Omental fat pad (tissue), 4 donors: ENCODE results near the gene NAA16. TPM values are rescaled to one million over a fixed set of nuclear protein-coding genes. Genes with fewer than 3 reads are reported as not detected.
"Not testable (repeated sequence)": the region's sequence is repeated elsewhere in the genome, so short reads cannot be mapped to it uniquely, and the experiment has no call there.

Source experiments
- ATAC-seq: fragments of 150-250 bp; one replicate; pipeline ENCODE4 v1.9.1; 2016; ENCODE audit warnings: mild to moderate bottlenecking, moderate library complexity; ENCODE audit not compliant: low FRiP score
- DNase-seq: peaks from one replicate; pipeline ENCODE4 v3.0.0-alpha.2; 2019; ENCODE audit warnings: low spot score
- CTCF ChIP-seq, 3 donors: fragments of 450-650 bp; IDR thresholded peaks; one replicate each; pipeline ENCODE4 v1.5.1; 2016 to 2017; ENCODE audit warnings: antibody characterized with exemption in 3 of 3, mild to moderate bottlenecking in 3 of 3, moderate library complexity in 2 of 3
- total RNA-seq, 4 donors: library from RNA; depleted of rRNA; stranded (reverse); fragments of >200 nt; gene quantifications; one replicate each; pipeline ENCODE4 v1.1.0, GENCODE V29; 2016

Gene NAA16
- total RNA-seq, 4 donors from 2014 or later = 8.9 to 20.7 (median 14.2) TPM

- ATAC-seq (no peak), DNase-seq (no peak)
- no peak for TF ChIP-seq CTCF (IDR thresholded peaks at IDR 0.05)
Measured at GRCh38 chr13:41411522-41411921, 100.5 kb downstream of the NAA16 start.

- no peak for TF ChIP-seq CTCF (IDR thresholded peaks at IDR 0.05)
- DNase-seq (no peak), ATAC-seq (no peak)
Measured at GRCh38 chr13:41413872-41414271, 102.8 kb downstream of the NAA16 start.

GRCh38 chr13:41416276-41416675 lies 105.2 kb downstream of the NAA16 start:
- TF ChIP-seq CTCF (IDR thresholded peaks at IDR 0.05) = no peak

GRCh38 chr13:41418027-41418426 lies 107.0 kb downstream of the NAA16 start:
- TF ChIP-seq CTCF (IDR thresholded peaks at IDR 0.05) = no peak
- DNase-seq = no peak
- no peak for ATAC-seq

More at GRCh38 chr13:41416276-41416675, 105.2 kb downstream of the NAA16 start:
- DNase-seq (no peak), ATAC-seq (no peak)

- DNase-seq = no peak
Measured at GRCh38 chr13:41418731-41419130, 107.7 kb downstream of the NAA16 start.

GRCh38 chr13:41419206-41419605 lies 108.1 kb downstream of the NAA16 start:
- TF ChIP-seq CTCF (IDR thresholded peaks at IDR 0.05) = no peak
- ATAC-seq (no peak), DNase-seq (no peak)

More at GRCh38 chr13:41418731-41419130, 107.7 kb downstream of the NAA16 start:
- TF ChIP-seq CTCF (IDR thresholded peaks at IDR 0.05) = no peak
- no peak for ATAC-seq

- no peak for TF ChIP-seq CTCF (IDR thresholded peaks at IDR 0.05)
- no peak for ATAC-seq
- no peak for DNase-seq
Measured at GRCh38 chr13:41420146-41420545, 109.1 kb downstream of the NAA16 start.

GRCh38 chr13:41421330-41421729 lies 110.3 kb downstream of the NAA16 start:
- DNase-seq, ATAC-seq: not testable (repeated sequence)

GRCh38 chr13:41421983-41422382 lies 110.9 kb downstream of the NAA16 start:
- not testable (repeated sequence) for ATAC-seq, DNase-seq

GRCh38 chr13:41423259-41423658 lies 112.2 kb downstream of the NAA16 start:
- DNase-seq, ATAC-seq: not testable (repeated sequence)

- not testable (repeated sequence) for ATAC-seq
Measured at GRCh38 chr13:41424675-41425074, 113.6 kb downstream of the NAA16 start.

More at GRCh38 chr13:41424675-41425074, 113.6 kb downstream of the NAA16 start:
- DNase-seq = not testable (repeated sequence)
